ENCODE measurements around the gene OLFM4. TPM values are rescaled to one million over a fixed set of nuclear protein-coding genes. Genes with fewer than 3 reads are reported as not detected.

OLFM4 gene
- total RNA-seq, 4 donors from 2014 or later, result 0.18 to 1.7 TPM; not detected in 2

- intact Hi-C loops (cut with DNase I), result no loop called here
- TF ChIP-seq POLR2A (IDR thresholded peaks at IDR 0.05), result no peak
- TF ChIP-seq CTCF (IDR thresholded peaks at IDR 0.05), result no peak
Observed at GRCh38 chr13:53090461-53090860, 61.8 kb downstream of the OLFM4 start.

GRCh38 chr13:53092931-53093330, 64.3 kb downstream of the OLFM4 start:
- no peak for TF ChIP-seq CTCF (IDR thresholded peaks at IDR 0.05)
- no peak for TF ChIP-seq POLR2A (IDR thresholded peaks at IDR 0.05)
- Histone ChIP-seq H3K4me3 (no peak overlapping the region), H3K9me3 (no peaks in the 10 kb centered on the region), H3K36me3 (no peaks in the 10 kb centered on the region), H3K4me1 (no peaks in the 10 kb centered on the region), H3K27ac (no peak overlapping the region), H3K27me3 (no peaks in the 10 kb centered on the region)
- 61 to 63% methylated on average over 2 of the region's 2 CpGs for WGBS, 2 donors
- intact Hi-C loops (cut with DNase I), result no loop called here
- no peak for DNase-seq

More at GRCh38 chr13:53090461-53090860, 61.8 kb downstream of the OLFM4 start:
- Histone ChIP-seq H3K27me3 (no peaks in the 10 kb centered on the region), H3K36me3 (no peaks in the 10 kb centered on the region), H3K4me1 (no peaks in the 10 kb centered on the region), H3K27ac (no peak overlapping the region), H3K9me3 (no peaks in the 10 kb centered on the region), H3K4me3 (no peak overlapping the region)
- 27 to 47% methylated on average over 3 of the region's 3 CpGs for WGBS, 2 donors
- DNase-seq, result no peak

- no peak for DNase-seq
- H3K4me3 ChIP-seq, result no peak overlapping the region
- H3K27ac ChIP-seq, result no peak overlapping the region
- H3K9me3 ChIP-seq, result no peaks in the 10 kb centered on the region
- intact Hi-C loops (cut with DNase I), result no loop called here
- no peaks in the 10 kb centered on the region for H3K4me1 ChIP-seq
- H3K27me3 ChIP-seq, result no peaks in the 10 kb centered on the region
- H3K36me3 ChIP-seq, result no peaks in the 10 kb centered on the region
- TF ChIP-seq POLR2A (IDR thresholded peaks at IDR 0.05) (no peak), CTCF (IDR thresholded peaks at IDR 0.05) (no peak)
Observed at GRCh38 chr13:53098455-53098854, 69.8 kb downstream of the OLFM4 start.

GRCh38 chr13:53100394-53101063, 71.9 kb downstream of the OLFM4 start:
- TF ChIP-seq CTCF (IDR thresholded peaks at IDR 0.05), result no peak
- no peak for TF ChIP-seq POLR2A (IDR thresholded peaks at IDR 0.05)
- no peak overlapping the region for H3K27ac ChIP-seq
- H3K4me3 ChIP-seq, result no peak overlapping the region
- intact Hi-C loops (cut with DNase I), result no loop called here
- 100% methylated on average over 1 of the region's 1 CpG; no CpG with 5 or more reads in 1 of the 2 donors for WGBS, 2 donors
- no peaks in the 10 kb centered on the region for H3K27me3 ChIP-seq
- H3K36me3 ChIP-seq, result no peaks in the 10 kb centered on the region
- no peak for DNase-seq
- H3K9me3 ChIP-seq, result no peaks in the 10 kb centered on the region
- H3K4me1 ChIP-seq, result no peaks in the 10 kb centered on the region

Other genes starting within 250 kb of the OLFM4 start
- not detected for gene PCDH8, start 180.2 kb upstream of the OLFM4 start, total RNA-seq

All from esophagus squamous epithelium (tissue), 5 donors.